ENCODE data around the gene FGF14.
A peak's percentile ranks its signal among the peaks of the same experiment; 100 is the strongest.

FGF14 gene

DNA sequence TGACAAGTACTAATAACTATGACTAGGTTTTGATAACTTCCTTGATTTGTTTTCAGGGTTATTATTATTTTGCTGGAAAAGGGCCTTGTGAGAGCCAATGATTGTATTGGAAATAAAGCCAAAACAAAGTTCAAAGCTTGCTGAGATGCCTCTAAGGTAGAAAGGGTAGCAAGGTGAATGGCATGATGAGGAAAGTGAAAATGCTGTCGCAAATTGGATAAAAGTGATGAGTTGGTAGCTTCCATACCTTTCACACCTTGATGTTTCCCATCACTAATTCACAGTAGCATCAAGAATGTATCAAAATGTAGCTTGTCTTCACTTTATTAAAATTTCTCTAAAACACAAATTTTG is 259.4 kb downstream of the FGF14 start:
- H2BK12ac ChIP-seq (ENCODE audit: low read length), result no peak overlapping the region
- H3K79me1 ChIP-seq (ENCODE audit: low read depth, low read length), result no peaks in the 10 kb centered on the region
- no peak overlapping the region for H2BK5ac ChIP-seq (ENCODE audit: low read length)
- H3K4me1 ChIP-seq (ENCODE audit: control insufficient read depth in 2 of 2, insufficient read depth in 1 of 2, low read depth in 1 of 2, low read length in 2 of 2), result peaks cover 0 to 1% of the 10 kb centered on the region in 2 donors
- no peak overlapping the region for H3K23ac ChIP-seq (ENCODE audit: low read depth, low read length, poor library complexity)
- whole genome bisulfite sequencing, 2 donors (ENCODE audit: extremely low coverage in 2 of 2, insufficient read length in 2 of 2, insufficient replicate concordance in 1 of 2), result no CpG with 5 or more reads among the region's 1 CpG
- H3K27ac ChIP-seq (replicated peaks; ENCODE audit: low read length), result no peak overlapping the region
- no peak overlapping the region for H3K14ac ChIP-seq (ENCODE audit: low read length)
- no peak overlapping the region for H2BK120ac ChIP-seq (ENCODE audit: low read depth, low read length)
- no peak overlapping the region for H3K4me3 ChIP-seq (ENCODE audit: low read length in 2 of 2)
- DNase-seq (ENCODE audit: low spot score), result no peak
- H4K8ac ChIP-seq (ENCODE audit: low read depth, low read length), result no peak overlapping the region
- no peak overlapping the region for H3K9ac ChIP-seq (ENCODE audit: low read depth, low read length, poor library complexity)
- no peak overlapping the region for H3K4me2 ChIP-seq (ENCODE audit: insufficient read depth, low read length, poor library complexity, severe bottlenecking)
- no peak overlapping the region for H2AK5ac ChIP-seq (ENCODE audit: low read depth, low read length)
- no peak overlapping the region for H3K18ac ChIP-seq (ENCODE audit: low read length)
- H4K91ac ChIP-seq (ENCODE audit: low read depth, low read length, poor library complexity), result no peak overlapping the region
- no peak overlapping the region for H3K4ac ChIP-seq (ENCODE audit: low read length)
- H2BK15ac ChIP-seq (ENCODE audit: low read length), result no peak overlapping the region
- H3K9me3 ChIP-seq (replicated peaks in 1 of 2; ENCODE audit: control insufficient read depth in 2 of 2, insufficient read depth in 1 of 2, low read depth in 1 of 2, low read length in 2 of 2), result no peaks in the 10 kb centered on the region
- no peaks in the 10 kb centered on the region for H3K27me3 ChIP-seq (ENCODE audit: control insufficient read depth in 3 of 3, insufficient read depth in 3 of 3, low read depth in 1 of 3, low read length in 3 of 3)
- H3K36me3 ChIP-seq (replicated peaks in 1 of 2; ENCODE audit: control insufficient read depth in 2 of 2, insufficient read depth in 2 of 2, low read length in 2 of 2), result no peaks in the 10 kb centered on the region
- no peak overlapping the region for H2AFZ ChIP-seq (ENCODE audit: low read length)

DNA sequence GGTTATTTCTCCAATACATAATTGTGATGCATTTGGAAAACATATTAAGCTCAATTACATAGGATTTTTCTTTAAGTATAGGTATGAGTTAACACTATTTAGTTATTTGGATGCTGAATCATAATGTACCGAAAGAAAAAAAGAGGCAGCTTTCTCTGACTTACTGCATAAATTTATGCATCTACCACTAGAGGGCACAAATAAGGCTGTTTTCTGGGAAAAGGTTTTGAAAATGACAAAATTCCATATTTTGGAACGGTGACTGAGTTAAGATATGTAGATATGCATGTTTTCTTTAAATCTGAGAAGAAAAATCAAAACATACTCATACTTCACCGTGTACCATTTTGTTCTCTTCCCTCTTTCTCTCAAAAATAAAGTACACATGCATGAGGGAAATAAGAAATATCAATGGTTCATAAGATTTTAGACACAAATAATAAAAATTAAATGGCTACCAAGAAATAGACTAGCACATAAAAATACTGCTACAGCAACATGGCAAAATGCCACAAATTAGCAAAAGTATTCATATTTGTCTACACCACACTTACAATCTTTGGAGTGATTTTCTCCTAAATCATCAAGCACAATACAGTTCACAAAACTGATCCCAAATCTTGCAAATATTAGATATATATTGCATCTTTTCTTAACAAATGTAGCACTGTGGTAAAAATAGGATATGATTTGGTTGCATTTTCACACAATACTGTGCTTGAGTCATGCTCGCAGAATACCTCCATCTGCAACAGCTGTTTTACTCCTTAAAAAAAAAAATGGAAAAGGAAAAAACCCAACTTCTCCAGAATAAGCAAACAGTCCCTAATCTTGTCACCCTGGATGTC is 260.0 kb downstream of the FGF14 start:
- Histone ChIP-seq H3K27me3 (ENCODE audit: control insufficient read depth in 3 of 3, insufficient read depth in 3 of 3, low read depth in 1 of 3, low read length in 3 of 3) (no peaks in the 10 kb centered on the region), H2AK5ac (ENCODE audit: low read depth, low read length) (no peak overlapping the region), H3K18ac (ENCODE audit: low read length) (no peak overlapping the region), H4K91ac (ENCODE audit: low read depth, low read length, poor library complexity) (no peak overlapping the region), H3K4me1 (ENCODE audit: control insufficient read depth in 2 of 2, insufficient read depth in 1 of 2, low read depth in 1 of 2, low read length in 2 of 2) (peaks cover 0 to 1% of the 10 kb centered on the region in 2 donors), H3K79me1 (ENCODE audit: low read depth, low read length) (no peaks in the 10 kb centered on the region), H3K36me3 (replicated peaks in 1 of 2; ENCODE audit: control insufficient read depth in 2 of 2, insufficient read depth in 2 of 2, low read length in 2 of 2) (no peaks in the 10 kb centered on the region), H3K4me2 (ENCODE audit: insufficient read depth, low read length, poor library complexity, severe bottlenecking) (no peak overlapping the region), H3K4ac (ENCODE audit: low read length) (no peak overlapping the region), H2BK5ac (ENCODE audit: low read length) (no peak overlapping the region), H2BK15ac (ENCODE audit: low read length) (no peak overlapping the region), H2AFZ (ENCODE audit: low read length) (peak overlapping the region; percentile 47), H3K27ac (replicated peaks; ENCODE audit: low read length) (no peak overlapping the region), H4K8ac (ENCODE audit: low read depth, low read length) (no peak overlapping the region), H2BK120ac (ENCODE audit: low read depth, low read length) (no peak overlapping the region), H3K14ac (ENCODE audit: low read length) (no peak overlapping the region), H3K23ac (ENCODE audit: low read depth, low read length, poor library complexity) (no peak overlapping the region), H3K4me3 (ENCODE audit: low read length in 2 of 2) (no peak overlapping the region), H3K9ac (ENCODE audit: low read depth, low read length, poor library complexity) (no peak overlapping the region), H3K9me3 (replicated peaks in 1 of 2; ENCODE audit: control insufficient read depth in 2 of 2, insufficient read depth in 1 of 2, low read depth in 1 of 2, low read length in 2 of 2) (no peaks in the 10 kb centered on the region), H2BK12ac (ENCODE audit: low read length) (no peak overlapping the region)
- no peak for DNase-seq (ENCODE audit: low spot score)
- WGBS, 2 donors (ENCODE audit: extremely low coverage in 2 of 2, insufficient read length in 2 of 2, insufficient replicate concordance in 1 of 2), result no CpG with 5 or more reads among the region's 4 CpGs

DNA sequence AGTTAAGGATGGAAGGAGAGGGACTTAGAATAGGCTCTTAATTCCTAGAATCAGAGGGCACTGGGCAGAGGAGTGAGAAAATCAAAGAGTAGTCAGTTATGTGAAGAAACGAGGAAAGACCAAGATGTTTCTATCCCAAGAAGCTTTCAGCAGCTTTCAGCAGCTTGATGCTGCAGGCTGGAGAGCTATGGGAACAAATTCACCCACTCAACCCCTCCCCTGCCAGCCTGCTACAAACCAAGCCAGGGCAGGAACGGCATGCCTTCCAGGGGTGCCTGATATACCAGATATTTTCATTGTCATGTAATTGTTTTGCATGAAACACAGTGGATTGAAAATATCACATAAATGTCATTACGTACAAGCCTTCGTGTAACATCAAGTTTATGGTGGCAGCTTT is 262.2 kb downstream of the FGF14 start:
- H3K4me1 ChIP-seq (ENCODE audit: control insufficient read depth in 2 of 2, insufficient read depth in 1 of 2, low read depth in 1 of 2, low read length in 2 of 2), result peaks cover 0 to 1% of the 10 kb centered on the region in 2 donors
- H3K4me3 ChIP-seq (ENCODE audit: low read length in 2 of 2), result no peak overlapping the region
- DNase-seq (ENCODE audit: low spot score), result no peak
- no peak overlapping the region for H2BK5ac ChIP-seq (ENCODE audit: low read length)
- H2AK5ac ChIP-seq (ENCODE audit: low read depth, low read length), result no peak overlapping the region
- no peaks in the 10 kb centered on the region for H3K79me1 ChIP-seq (ENCODE audit: low read depth, low read length)
- H3K9ac ChIP-seq (ENCODE audit: low read depth, low read length, poor library complexity), result no peak overlapping the region
- H3K4me2 ChIP-seq (ENCODE audit: insufficient read depth, low read length, poor library complexity, severe bottlenecking), result no peak overlapping the region
- H3K9me3 ChIP-seq (replicated peaks in 1 of 2; ENCODE audit: control insufficient read depth in 2 of 2, insufficient read depth in 1 of 2, low read depth in 1 of 2, low read length in 2 of 2), result no peaks in the 10 kb centered on the region
- no CpG with 5 or more reads among the region's 4 CpGs for WGBS, 2 donors (ENCODE audit: extremely low coverage in 2 of 2, insufficient read length in 2 of 2, insufficient replicate concordance in 1 of 2)
- H2AFZ ChIP-seq (ENCODE audit: low read length), result no peak overlapping the region
- H2BK120ac ChIP-seq (ENCODE audit: low read depth, low read length), result no peak overlapping the region
- H3K23ac ChIP-seq (ENCODE audit: low read depth, low read length, poor library complexity), result no peak overlapping the region
- H3K36me3 ChIP-seq (replicated peaks in 1 of 2; ENCODE audit: control insufficient read depth in 2 of 2, insufficient read depth in 2 of 2, low read length in 2 of 2), result no peaks in the 10 kb centered on the region
- H4K91ac ChIP-seq (ENCODE audit: low read depth, low read length, poor library complexity), result no peak overlapping the region
- no peak overlapping the region for H3K18ac ChIP-seq (ENCODE audit: low read length)
- no peak overlapping the region for H2BK15ac ChIP-seq (ENCODE audit: low read length)
- no peak overlapping the region for H4K8ac ChIP-seq (ENCODE audit: low read depth, low read length)
- H3K4ac ChIP-seq (ENCODE audit: low read length), result no peak overlapping the region
- no peak overlapping the region for H3K14ac ChIP-seq (ENCODE audit: low read length)
- H3K27me3 ChIP-seq (ENCODE audit: control insufficient read depth in 3 of 3, insufficient read depth in 3 of 3, low read depth in 1 of 3, low read length in 3 of 3), result no peaks in the 10 kb centered on the region
- no peak overlapping the region for H2BK12ac ChIP-seq (ENCODE audit: low read length)
- H3K27ac ChIP-seq (replicated peaks; ENCODE audit: low read length), result no peak overlapping the region

DNA sequence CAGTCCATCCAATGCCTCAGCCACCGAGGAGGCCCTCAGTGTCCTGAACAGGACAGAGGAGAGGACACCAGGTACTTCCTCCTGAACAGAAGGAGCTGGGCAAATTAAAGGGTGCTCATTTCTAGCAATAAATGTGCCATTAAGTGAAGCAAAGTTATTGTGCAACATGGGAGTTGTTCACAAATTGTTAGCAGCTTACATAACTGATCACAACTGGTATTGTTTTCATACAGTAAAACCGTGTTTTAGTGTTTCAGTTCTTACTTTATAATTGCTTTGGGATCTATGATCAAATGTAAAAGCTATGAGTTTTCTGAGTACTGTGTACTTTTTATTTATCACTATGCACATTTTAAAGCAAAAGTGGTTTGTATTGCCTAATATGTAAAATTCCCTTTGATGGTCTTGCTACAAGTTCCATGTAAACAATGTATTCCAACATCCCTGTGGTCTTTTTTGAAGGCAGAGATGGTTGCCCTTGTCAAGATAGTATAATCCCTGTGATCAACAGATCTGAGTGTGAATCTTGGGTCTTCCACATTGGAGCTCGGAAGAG is 263.1 kb downstream of the FGF14 start:
- Histone ChIP-seq H3K27me3 (ENCODE audit: control insufficient read depth in 3 of 3, insufficient read depth in 3 of 3, low read depth in 1 of 3, low read length in 3 of 3) (no peaks in the 10 kb centered on the region), H3K14ac (ENCODE audit: low read length) (no peak overlapping the region), H4K91ac (ENCODE audit: low read depth, low read length, poor library complexity) (no peak overlapping the region), H3K9me3 (replicated peaks in 1 of 2; ENCODE audit: control insufficient read depth in 2 of 2, insufficient read depth in 1 of 2, low read depth in 1 of 2, low read length in 2 of 2) (no peaks in the 10 kb centered on the region), H2AFZ (ENCODE audit: low read length) (no peak overlapping the region), H2BK5ac (ENCODE audit: low read length) (no peak overlapping the region), H3K4ac (ENCODE audit: low read length) (no peak overlapping the region), H3K79me1 (ENCODE audit: low read depth, low read length) (no peaks in the 10 kb centered on the region), H3K4me1 (ENCODE audit: control insufficient read depth in 2 of 2, insufficient read depth in 1 of 2, low read depth in 1 of 2, low read length in 2 of 2) (peaks cover 0 to 1% of the 10 kb centered on the region in 2 donors), H3K18ac (ENCODE audit: low read length) (no peak overlapping the region), H2BK15ac (ENCODE audit: low read length) (no peak overlapping the region), H3K4me3 (ENCODE audit: low read length in 2 of 2) (no peak overlapping the region), H3K36me3 (replicated peaks in 1 of 2; ENCODE audit: control insufficient read depth in 2 of 2, insufficient read depth in 2 of 2, low read length in 2 of 2) (no peaks in the 10 kb centered on the region), H3K27ac (replicated peaks; ENCODE audit: low read length) (no peak overlapping the region), H2AK5ac (ENCODE audit: low read depth, low read length) (no peak overlapping the region), H4K8ac (ENCODE audit: low read depth, low read length) (no peak overlapping the region), H3K23ac (ENCODE audit: low read depth, low read length, poor library complexity) (no peak overlapping the region), H2BK120ac (ENCODE audit: low read depth, low read length) (no peak overlapping the region), H3K9ac (ENCODE audit: low read depth, low read length, poor library complexity) (no peak overlapping the region), H3K4me2 (ENCODE audit: insufficient read depth, low read length, poor library complexity, severe bottlenecking) (no peak overlapping the region), H2BK12ac (ENCODE audit: low read length) (no peak overlapping the region)
- WGBS, 2 donors (ENCODE audit: extremely low coverage in 2 of 2, insufficient read length in 2 of 2, insufficient replicate concordance in 1 of 2), result no CpG with 5 or more reads among the region's 3 CpGs
- no peak for DNase-seq (ENCODE audit: low spot score)

Measured in neuronal stem cell (in vitro differentiated cells).